HepG2 (cell line): Measurements from ENCODE around the gene MXRA7. TPM values are rescaled to one million over a fixed set of nuclear protein-coding genes. Genes with fewer than 3 reads are reported as not detected.
A peak's percentile ranks its signal among the peaks of the same experiment; 100 is the strongest.

ENCODE experiments used
- ETV5 ChIP-seq: IDR thresholded peaks from 2 replicates; pipeline ENCODE4 v1.6.1; 2018; ENCODE audit warnings: missing biosample characterization, missing genetic modification reagents, inconsistent platforms, borderline replicate concordance
- MAFK ChIP-seq, 2 experiments: IDR thresholded peaks in 1 of 2; conservative IDR thresholded peaks in 1 of 2; 2 replicates each; pipeline ENCODE4 v1.6.1; 2011; ENCODE audit warnings: improper control_type of control experiment in 2 of 2, low read length in 2 of 2
- MBNL3 ChIP-seq: fragments of 250-450 bp; sonication (Bioruptor Pico); conservative IDR thresholded peaks from 2 replicates; pipeline ENCODE4 v1.8.0; 2022; ENCODE audit warnings: mild to moderate bottlenecking, inconsistent platforms
- MEIS2 ChIP-seq: sonication (generic); formaldehyde crosslinking; IDR thresholded peaks from 2 replicates; pipeline ENCODE4 v1.9.0; 2021; ENCODE audit warnings: mild to moderate bottlenecking, missing genetic modification reagents
- PCBP2 ChIP-seq: fragments of 200-400 bp; formaldehyde crosslinking; optimal IDR thresholded peaks from 2 replicates; pipeline ENCODE3; 2018; ENCODE audit warnings: low read length, low read depth; ENCODE audit not compliant: poor library complexity, severe bottlenecking
- RARA ChIP-seq: IDR thresholded peaks from 2 replicates; pipeline ENCODE4 v1.6.1; 2016; ENCODE audit warnings: missing genetic modification reagents, missing compliant biosample characterization
- SOX13 ChIP-seq, 3 experiments: fragments of 450-650 bp in 1 of 3; sonication (generic) in 1 of 3; formaldehyde crosslinking in 1 of 3; IDR thresholded peaks in 2 of 3; conservative IDR thresholded peaks in 1 of 3; 2 replicates each; pipeline versions ENCODE4 v1.5.0 to v1.6.1; 2016 to 2020; ENCODE audit warnings: antibody characterized with exemption in 1 of 3, mild to moderate bottlenecking in 1 of 3, missing compliant biosample characterization in 1 of 3, missing genetic modification reagents in 1 of 3, moderate library complexity in 1 of 3
- polyA plus RNA-seq, 8 experiments: library from polyadenylated mRNA; depleted of rRNA in 3 of 8; stranded (reverse) in 7 of 8; unstranded in 1 of 8; fragments of >200 nt; fragmentation: Illumina TruSeq in 4 of 8; extraction: Trizol in 4 of 8; gene quantifications; 2 replicates each; pipeline versions ENCODE4 v1.2.1 to v1.2.3, GENCODE V29; 2011 to 2016; ENCODE audit warnings: low read depth in 4 of 8, missing spikeins in 1 of 8, mixed read lengths in 1 of 8; ENCODE audit not compliant: insufficient read depth in 1 of 8
- total RNA-seq, 5 experiments: library from RNA; depleted of rRNA; stranded (reverse); fragments of >200 nt; fragmentation: Illumina TruSeq; extraction: Trizol; gene quantifications; 2 replicates each; pipeline ENCODE4 v1.2.3, GENCODE V29; 2016; ENCODE audit warnings: low read depth in 1 of 5
- TF ChIP-seq, protein P1 (sequence below), 2 experiments: fragments of 450-650 bp in 1 of 2; sonication (generic) in 1 of 2; formaldehyde crosslinking in 1 of 2; IDR thresholded peaks; 2 replicates each; pipeline versions ENCODE4 v1.6.1 to v1.8.0; 2016 to 2022; ENCODE audit warnings: antibody characterized with exemption in 1 of 2, mild to moderate bottlenecking in 1 of 2, missing genetic modification reagents in 1 of 2
- TF ChIP-seq, protein P2 (sequence below): sonication (generic); formaldehyde crosslinking; IDR thresholded peaks from 2 replicates; pipeline ENCODE4 v1.4.0; 2020; ENCODE audit warnings: missing genetic modification reagents
- TF ChIP-seq, protein P3 (sequence below): sonication (generic); formaldehyde crosslinking; IDR thresholded peaks from 2 replicates; pipeline ENCODE4 v1.8.0; 2022; ENCODE audit warnings: mild to moderate bottlenecking, missing genetic modification reagents, moderate library complexity

Gene MXRA7
- total and polyA plus RNA-seq, 2 of the 13 experiments (the other 11 are each of a cell fraction or from before 2014, with no cell fraction given), result 44.8 to 112 TPM

DNA sequence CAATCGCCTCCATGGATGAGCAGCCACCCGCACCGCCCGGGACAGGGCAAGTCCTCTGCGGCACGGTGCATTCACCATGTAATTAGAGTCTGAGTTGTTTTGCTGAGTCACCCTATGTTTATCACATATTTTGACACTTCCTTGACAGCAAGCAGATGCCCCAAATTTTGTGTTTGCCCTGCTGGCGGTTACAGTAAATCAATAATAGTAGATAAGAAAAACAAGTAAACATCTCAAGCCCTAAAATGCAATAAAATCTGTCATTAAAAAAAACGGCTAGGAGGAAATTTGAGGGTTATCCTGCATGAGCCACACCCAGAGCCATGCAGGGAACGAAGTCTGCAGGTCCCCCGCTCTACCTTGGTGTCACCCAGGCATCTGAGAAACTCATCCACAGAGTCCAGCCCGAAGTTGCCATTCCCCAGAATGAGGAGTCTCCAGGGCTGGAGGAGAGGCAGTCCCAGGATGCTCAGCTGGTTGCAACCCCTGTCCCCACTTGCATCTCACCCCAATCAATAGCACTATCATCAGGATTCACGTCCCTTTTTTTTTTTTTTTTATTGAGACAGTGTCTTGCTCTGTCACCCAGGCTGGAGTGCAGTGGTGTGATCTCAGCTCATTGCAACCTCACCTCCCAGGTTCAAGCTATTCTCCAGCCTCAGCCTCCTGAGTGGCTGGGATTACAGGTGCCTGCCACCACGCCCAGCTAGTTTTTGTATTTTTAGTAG, 50.7 kb downstream of the MXRA7 start (continued):
- TF ChIP-seq, protein P1, sequence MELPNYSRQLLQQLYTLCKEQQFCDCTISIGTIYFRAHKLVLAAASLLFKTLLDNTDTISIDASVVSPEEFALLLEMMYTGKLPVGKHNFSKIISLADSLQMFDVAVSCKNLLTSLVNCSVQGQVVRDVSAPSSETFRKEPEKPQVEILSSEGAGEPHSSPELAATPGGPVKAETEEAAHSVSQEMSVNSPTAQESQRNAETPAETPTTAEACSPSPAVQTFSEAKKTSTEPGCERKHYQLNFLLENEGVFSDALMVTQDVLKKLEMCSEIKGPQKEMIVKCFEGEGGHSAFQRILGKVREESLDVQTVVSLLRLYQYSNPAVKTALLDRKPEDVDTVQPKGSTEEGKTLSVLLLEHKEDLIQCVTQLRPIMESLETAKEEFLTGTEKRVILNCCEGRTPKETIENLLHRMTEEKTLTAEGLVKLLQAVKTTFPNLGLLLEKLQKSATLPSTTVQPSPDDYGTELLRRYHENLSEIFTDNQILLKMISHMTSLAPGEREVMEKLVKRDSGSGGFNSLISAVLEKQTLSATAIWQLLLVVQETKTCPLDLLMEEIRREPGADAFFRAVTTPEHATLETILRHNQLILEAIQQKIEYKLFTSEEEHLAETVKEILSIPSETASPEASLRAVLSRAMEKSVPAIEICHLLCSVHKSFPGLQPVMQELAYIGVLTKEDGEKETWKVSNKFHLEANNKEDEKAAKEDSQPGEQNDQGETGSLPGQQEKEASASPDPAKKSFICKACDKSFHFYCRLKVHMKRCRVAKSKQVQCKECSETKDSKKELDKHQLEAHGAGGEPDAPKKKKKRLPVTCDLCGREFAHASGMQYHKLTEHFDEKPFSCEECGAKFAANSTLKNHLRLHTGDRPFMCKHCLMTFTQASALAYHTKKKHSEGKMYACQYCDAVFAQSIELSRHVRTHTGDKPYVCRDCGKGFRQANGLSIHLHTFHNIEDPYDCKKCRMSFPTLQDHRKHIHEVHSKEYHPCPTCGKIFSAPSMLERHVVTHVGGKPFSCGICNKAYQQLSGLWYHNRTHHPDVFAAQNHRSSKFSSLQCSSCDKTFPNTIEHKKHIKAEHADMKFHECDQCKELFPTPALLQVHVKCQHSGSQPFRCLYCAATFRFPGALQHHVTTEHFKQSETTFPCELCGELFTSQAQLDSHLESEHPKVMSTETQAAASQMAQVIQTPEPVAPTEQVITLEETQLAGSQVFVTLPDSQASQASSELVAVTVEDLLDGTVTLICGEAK (IDR thresholded peaks at IDR 0.05), result peak; percentile 30; the same call in 1 of the 2 replicates
- TF ChIP-seq, protein P1 (CRISPR knock-in tag; IDR thresholded peaks at IDR 0.05), result peak; percentile 71; the same call in 1 of the 2 replicates
- TF ChIP-seq PCBP2 (no peak), MAFK (conservative IDR thresholded peaks at IDR 0.05 in 1 of 2, IDR thresholded peaks at IDR 0.05 in 1 of 2; ENCODE audit: low read length in 2 of 2) (peak; percentile 86 to 92), MBNL3 (0 out of 2 replicates have a peak, but pooled peaks have one; percentile 34), SOX13 (IDR thresholded peaks at IDR 0.05) (no peak), SOX13 (CRISPR knock-in tag; conservative IDR thresholded peaks at IDR 0.05 in 1 of 2, IDR thresholded peaks at IDR 0.05 in 1 of 2) (no peak), MEIS2 (CRISPR knock-in tag) (0 out of 2 replicates have a peak, but pooled peaks have one; percentile 31), RARA (peak; percentile 39; the same call in 1 of the 2 replicates), ETV5 (CRISPR knock-in tag) (0 out of 2 replicates have a peak, but pooled peaks have one; percentile 9)
- TF ChIP-seq, protein P2, sequence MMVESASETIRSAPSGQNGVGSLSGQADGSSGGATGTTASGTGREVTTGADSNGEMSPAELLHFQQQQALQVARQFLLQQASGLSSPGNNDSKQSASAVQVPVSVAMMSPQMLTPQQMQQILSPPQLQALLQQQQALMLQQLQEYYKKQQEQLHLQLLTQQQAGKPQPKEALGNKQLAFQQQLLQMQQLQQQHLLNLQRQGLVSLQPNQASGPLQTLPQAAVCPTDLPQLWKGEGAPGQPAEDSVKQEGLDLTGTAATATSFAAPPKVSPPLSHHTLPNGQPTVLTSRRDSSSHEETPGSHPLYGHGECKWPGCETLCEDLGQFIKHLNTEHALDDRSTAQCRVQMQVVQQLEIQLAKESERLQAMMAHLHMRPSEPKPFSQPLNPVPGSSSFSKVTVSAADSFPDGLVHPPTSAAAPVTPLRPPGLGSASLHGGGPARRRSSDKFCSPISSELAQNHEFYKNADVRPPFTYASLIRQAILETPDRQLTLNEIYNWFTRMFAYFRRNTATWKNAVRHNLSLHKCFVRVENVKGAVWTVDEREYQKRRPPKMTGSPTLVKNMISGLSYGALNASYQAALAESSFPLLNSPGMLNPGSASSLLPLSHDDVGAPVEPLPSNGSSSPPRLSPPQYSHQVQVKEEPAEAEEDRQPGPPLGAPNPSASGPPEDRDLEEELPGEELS (CRISPR knock-in tag), result peak; percentile 55; the same call in 1 of the 2 replicates
- TF ChIP-seq, protein P3, sequence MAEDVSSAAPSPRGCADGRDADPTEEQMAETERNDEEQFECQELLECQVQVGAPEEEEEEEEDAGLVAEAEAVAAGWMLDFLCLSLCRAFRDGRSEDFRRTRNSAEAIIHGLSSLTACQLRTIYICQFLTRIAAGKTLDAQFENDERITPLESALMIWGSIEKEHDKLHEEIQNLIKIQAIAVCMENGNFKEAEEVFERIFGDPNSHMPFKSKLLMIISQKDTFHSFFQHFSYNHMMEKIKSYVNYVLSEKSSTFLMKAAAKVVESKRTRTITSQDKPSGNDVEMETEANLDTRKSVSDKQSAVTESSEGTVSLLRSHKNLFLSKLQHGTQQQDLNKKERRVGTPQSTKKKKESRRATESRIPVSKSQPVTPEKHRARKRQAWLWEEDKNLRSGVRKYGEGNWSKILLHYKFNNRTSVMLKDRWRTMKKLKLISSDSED (CRISPR knock-in tag), result no peak
